CD4-positive, alpha-beta T cell treated with Interleukin-17A for 4 hours (primary cell): ENCODE data around the gene TMPRSS9.

Experiments
- DNase-seq: peaks from one replicate; pipeline ENCODE4 v3.0.0-alpha.2; 2020; ENCODE audit warnings: mixed read lengths

Gene TMPRSS9

DNA sequence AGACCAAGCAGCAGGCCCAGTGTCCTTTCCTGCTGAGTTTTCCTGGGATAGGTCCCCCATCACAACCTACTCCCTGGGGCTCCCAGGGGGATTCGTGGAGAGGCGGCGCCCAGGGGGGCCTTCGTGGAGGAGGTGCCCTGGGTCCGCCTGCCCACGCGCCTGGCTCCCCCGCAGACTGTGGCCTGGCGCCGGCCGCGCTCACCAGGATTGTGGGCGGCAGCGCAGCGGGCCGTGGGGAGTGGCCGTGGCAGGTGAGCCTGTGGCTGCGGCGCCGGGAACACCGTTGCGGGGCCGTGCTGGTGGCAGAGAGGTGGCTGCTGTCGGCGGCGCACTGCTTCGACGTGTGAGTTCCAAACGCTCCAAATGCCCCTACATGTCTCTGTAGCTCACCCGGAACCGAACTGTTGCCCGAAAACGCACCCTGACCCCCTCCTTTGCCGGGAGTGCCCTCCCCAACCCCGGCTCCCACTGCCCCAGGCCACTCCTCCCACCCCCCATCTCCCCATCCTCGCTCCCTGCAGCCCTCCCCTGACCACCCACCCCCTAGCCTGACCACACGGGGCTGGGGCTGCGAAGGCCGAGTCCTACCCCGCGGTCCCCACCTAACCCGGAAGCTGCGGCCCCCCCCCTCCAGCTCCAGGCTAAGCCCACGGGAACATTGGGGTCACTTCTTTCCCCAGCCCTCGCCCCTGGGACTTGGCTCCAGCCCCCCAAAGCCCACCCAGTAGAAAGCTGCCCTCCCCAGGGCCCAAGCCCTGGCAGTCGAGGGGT, 64.0 kb downstream of the TMPRSS9 start:
- no peak for DNase-seq

DNA sequence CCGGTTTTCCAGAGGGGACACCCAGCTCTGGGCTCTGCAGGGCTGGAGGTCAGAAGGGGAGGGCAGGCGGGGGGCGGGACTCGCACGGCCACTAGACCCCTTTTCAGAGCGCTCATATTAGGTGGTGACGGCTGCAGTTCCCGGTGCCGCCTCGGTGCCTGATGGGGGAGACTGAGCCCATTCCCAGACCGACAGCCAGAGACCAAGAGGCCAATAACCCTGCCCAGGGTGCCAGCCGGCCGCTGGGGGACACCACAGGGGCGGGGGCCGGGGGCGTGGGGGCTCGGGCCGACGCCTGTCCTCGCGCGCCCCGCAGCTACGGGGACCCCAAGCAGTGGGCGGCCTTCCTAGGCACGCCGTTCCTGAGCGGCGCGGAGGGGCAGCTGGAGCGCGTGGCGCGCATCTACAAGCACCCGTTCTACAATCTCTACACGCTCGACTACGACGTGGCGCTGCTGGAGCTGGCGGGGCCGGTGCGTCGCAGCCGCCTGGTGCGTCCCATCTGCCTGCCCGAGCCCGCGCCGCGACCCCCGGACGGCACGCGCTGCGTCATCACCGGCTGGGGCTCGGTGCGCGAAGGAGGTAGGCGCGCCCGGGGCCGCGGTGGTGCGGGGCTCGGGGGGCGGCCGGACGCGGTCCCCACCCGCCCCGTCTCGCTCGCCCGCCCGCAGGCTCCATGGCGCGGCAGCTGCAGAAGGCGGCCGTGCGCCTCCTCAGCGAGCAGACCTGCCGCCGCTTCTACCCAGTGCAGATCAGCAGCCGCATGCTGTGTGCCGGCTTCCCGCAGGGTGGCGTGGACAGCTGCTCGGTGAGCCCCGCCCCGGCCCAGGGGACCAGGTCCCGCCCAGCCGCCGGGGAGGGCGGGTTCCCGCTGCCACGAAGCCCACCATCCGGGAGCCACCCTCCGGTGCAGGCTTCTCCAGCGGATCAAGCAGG, 64.9 kb downstream of the TMPRSS9 start:
- no peak for DNase-seq

DNA sequence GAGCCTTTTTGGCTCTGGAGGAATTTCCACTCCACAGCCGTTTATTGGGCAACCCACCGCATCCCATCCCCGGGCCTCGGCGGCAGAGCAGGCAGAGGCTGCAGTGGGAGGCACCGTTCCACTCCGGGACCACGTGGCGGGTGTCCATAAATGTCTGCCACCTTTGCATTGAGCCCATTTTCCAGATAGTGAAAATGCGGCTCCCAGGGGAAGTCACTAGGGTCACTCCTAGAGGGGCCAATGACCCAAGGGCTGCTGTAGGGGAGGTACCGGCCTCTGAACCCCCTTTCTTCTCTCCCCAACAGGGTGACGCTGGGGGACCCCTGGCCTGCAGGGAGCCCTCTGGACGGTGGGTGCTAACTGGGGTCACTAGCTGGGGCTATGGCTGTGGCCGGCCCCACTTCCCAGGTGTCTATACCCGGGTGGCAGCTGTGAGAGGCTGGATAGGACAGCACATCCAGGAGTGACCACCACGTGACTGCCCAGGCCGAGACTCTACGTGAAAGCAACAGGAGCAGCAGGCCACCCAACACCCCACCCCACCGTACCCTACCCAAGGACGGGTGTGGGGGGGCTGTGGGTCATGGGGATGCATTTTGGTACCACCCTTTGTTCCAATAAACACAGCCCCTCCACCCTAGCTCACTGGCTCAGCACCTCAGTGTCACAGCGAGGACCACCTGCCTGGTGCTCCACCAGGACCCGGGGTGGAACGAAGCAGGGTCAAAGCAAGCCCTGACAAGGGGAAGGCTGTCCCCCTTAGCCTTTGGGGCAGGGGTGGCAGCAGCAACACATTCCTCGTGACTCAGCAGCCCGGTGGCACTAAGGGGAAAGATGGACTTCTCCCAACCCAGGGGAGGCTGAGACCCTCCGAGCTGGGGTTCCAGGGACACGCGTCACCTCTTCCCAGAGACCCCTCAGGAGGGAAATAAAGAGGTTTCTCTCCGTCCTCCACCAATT, 65.8 kb downstream of the TMPRSS9 start:
- no peak for DNase-seq

GRCh38 chr19:2426611-2427428, 66.8 kb downstream of the TMPRSS9 start:
- DNase-seq = peak; percentile 41

DNA sequence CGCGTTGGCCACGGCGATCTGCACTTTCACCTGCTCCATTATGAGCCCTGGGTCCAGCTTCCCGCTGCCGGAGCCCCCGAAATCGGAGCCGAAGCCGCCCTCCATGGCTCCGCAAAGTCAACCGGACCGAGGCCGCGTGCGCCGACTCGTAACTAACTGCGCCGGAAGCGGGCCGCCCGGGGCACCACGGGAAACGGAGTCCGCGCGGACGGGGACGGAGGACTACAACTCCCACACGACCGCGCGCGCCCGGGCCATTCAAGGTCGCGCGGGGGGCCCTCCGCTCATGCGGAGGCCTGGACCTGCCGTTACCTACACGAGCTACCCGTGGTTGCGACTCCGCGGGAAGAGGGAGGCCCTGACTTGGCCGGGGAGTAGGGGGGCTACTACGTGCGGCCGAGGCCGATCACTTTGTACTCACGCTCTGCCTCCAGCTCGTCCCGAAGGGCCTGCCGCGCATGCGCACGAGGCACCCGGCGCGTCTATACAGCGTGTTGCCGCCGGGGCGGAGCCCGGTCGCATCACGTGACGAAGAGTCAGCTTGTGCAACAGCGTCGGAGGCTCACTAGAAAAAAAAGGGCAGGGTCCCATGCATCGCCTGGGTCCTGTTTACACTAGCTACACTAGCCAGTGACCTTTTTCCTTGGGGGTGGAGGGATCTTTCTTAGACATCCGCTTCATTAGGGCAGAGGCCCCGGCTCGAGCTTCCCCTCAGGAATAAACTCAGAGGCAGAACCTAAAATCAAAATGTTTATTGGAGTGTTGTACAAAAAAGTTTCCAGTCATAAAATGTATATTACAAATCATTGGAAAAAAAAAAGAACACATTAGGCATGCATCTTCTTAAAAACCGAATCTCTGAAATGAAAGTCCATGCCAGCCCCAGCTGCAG, 67.6 kb downstream of the TMPRSS9 start, which contains the start of gene TIMM13:
TSS of gene TIMM13 (minus strand) at position 158 of the 892 bp plus-strand sequence. CDS start at position 105, 53 bp downstream.
- DNase-seq = peak; percentile 97

- peak; percentile 8 for DNase-seq
These were observed 68.2 kb downstream of the TMPRSS9 start for GRCh38 chr19:2428321-2428690.

DNA sequence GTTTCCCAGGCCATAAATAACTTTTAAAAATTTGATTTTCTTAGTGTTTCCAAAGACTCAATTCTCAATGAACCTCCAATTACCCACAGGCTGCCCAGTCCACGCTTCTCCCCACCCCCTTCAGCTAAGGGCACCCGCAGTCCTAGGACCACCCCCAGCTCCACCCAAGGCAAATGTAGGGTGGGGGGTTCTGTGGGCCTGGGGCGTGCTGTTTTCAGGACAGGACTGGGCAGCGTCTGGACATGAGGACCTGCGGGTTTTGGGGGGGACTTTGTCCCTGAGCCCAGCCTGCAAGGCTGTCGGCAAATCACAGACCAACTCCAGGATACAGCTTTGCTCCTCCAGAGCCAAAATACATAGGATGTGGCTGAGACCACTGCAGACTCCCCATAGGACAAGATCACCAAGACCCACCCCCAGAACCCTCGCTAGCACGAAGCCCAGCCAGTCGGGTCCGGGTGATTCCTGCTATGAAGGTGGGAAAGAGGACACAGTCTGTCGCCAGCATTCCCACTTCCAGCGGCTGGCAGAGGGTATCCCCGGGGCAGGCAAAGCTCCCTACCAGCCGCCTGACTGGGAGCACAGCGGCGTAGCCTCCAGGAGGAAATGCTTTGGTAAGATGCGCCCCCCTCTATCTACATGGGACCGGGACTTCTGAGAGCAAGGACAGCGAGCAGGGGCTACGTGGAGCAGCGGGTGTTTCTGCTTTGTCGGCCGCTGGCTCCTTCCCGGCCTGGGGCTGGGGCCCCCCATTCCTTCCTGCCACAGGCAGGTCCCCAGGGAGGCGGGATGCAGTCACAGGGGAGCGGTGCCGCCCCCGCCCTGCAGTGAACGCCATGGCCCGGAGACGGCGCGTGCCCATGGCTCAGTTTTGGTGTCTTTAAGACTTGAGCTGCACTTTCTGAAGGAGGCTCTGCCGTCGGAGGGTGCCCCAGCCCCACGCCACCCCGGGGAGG, 69.0 kb downstream of the TMPRSS9 start:
- no peak for DNase-seq

DNA sequence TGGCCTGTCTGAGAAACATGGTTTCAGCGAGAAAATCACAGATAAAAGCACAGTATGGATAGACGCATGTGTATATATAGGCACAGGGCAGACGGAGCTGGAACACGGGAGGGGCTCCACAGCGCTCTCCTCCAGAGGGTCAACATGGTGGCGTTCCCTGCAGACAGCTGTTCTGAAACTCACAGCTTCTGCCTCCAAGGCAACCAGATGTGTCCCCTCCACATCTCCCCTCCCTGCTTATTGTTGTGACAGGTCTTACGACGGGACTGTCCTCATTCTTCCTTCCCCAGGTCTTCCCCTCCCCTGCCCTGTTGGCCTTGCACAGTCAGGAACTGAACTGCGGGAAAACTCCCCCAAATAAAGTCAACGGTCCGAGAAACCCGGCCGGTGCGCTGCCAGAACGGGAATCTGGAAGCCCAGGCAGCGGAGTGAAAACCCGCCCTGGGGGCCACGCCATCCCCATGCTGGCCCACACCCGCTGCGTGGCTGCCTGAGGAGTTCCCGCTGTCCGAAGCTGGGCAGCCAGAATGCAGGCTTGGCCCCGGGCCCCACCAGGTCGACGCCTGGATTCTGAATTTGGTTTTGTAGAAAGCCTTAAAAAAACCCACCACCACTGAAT, 70.0 kb downstream of the TMPRSS9 start:
- DNase-seq = no peak

DNA sequence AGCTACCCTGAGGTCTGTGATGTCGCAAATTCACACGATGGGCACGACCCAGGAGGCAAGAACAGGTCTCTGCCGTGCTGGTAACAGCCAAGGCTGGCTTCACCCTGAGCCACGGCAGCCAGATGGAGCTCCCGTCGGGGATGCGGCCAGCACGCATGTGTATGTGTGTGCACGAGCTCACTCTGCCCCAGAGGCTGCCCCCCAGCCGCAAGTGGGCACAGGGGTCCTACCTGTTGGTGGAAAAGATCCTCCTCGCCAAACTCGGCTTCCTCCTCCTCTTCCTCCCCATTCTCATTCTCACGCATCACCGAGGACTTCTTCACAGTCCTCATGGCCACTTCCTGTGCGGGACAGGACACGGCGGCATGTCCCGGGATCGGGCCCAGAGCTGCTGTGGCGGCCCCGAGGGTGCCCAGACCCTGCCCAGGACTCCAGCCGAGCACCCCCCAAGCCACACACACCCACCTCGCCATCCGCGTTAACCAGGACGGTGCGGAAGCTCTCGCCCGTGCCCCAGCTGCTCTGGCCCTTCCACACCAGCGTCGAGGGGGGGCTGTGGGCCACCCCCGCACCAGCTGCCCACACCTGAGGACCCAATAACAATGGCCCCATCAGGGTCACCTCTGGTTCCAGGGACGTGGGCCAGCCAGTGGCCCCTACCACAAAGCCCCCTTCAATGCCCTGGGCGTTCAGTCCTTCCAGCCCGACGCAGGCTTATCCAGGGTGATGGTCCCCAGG, 71.4 kb downstream of the TMPRSS9 start:
- DNase-seq = no peak

DNA sequence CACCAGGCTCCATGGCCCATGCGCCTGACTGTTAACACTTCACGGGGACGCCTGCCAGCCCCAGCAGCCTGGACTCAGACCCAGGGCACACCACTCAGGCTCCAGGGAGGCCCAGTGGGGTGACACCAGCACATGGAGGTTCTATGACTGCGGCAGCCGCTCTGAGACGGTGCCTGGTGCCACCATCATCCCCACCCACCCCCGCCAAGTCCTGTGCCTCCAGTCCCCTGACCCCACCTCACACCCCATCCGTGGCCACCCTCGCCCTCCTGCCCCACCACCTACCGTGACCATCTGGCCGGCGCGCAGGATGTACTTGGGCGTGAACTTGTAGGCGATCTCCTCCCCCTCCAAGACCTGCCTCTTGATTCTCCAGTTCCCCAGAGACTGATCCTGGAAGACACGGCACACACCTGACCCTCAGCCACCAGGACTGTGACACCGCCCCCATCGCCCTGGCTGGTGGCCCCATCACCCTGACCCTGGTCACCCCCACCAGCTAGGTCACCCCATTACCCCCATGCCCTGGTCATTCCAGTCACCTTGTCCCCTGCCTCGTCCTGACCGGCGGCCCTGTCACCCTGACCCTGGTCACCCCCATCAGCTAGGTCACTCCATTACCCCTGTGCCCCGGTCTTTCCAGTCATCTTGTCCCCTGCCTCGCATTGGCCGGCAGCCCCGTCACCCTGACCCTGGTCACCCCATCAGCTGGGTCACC, 72.2 kb downstream of the TMPRSS9 start:
- DNase-seq = no peak

DNA sequence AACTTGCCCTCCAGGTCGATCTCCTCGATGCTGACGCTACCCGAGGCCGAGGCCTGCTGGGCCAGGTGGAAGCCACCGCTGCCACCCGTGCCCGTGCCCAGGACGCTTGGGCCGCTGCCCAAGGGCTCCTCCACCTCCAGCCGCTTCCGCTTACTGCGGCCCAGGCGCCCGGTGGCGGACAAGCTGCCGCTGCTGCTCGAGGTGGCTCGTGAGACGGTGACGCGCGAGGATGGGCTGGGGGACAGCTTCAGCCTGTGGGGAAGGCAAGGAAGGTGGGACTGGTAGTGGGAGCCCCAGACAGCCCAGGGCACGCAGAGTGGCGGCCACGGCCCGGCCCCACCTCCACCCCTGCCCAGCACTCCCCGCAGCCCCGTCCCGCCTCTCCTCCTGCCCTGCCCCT, 73.8 kb downstream of the TMPRSS9 start:
- DNase-seq = no peak

- no peak for DNase-seq
These were observed 74.2 kb downstream of the TMPRSS9 start for GRCh38 chr19:2434267-2434666.

- DNase-seq = no peak
These were observed 74.7 kb downstream of the TMPRSS9 start for GRCh38 chr19:2434721-2435265.

GRCh38 chr19:2436384-2436783, 76.3 kb downstream of the TMPRSS9 start:
- DNase-seq = no peak

- DNase-seq = no peak
These were observed 76.9 kb downstream of the TMPRSS9 start for GRCh38 chr19:2436926-2437325.

- no peak for DNase-seq
These were observed 78.1 kb downstream of the TMPRSS9 start for GRCh38 chr19:2438178-2438577.

DNA sequence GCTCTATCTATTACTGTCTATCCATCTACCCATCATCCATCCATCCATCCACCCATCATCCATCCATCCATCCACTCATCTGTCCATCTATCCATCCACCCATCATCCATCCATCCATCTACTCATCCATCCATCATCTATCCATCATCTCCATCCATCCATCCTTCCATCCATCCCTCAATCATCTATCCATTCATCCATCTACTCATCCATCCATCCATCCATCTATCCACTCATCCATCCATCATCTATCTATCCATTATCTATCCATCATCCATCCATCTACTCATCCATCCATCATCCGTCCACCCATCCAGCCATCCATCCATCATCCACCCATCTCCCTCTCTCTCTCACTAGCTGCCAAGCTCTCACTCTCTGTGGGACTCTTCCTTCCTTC, 80.5 kb downstream of the TMPRSS9 start:
- DNase-seq = no peak
